ENCODE results near the gene BLVRB. TPM values are rescaled to one million over a fixed set of nuclear protein-coding genes. Genes with fewer than 3 reads are reported as not detected.

The BLVRB gene
- total and polyA plus RNA-seq, 4 donors, result 132 to 1,243 (median 252) TPM

DNA sequence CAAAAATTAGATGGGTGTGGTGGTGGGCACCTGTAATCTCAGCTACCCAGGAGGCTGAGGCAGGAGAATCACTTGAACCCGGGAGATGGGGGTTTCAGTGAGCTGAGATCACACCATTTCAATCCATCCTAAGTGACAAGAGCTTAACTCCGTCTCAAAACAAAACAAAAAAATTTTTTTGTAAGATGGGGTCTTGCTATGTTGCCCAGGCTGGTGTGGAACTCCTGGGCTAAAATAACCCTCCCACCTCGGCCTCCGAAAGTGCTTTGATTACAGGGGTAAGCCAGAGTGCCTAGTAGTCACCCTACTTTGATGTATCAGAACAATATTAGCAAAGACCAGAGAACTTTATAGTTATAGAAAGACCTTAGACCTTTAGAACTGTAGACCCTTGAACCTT is 9.2 kb upstream of the BLVRB start:
- Histone ChIP-seq H3K27ac (ENCODE audit: low read depth in 1 of 2, low read length in 2 of 2) (no peak overlapping the region), H3K9ac (ENCODE audit: low read depth in 1 of 2, low read length in 2 of 2) (no peak overlapping the region)

DNA sequence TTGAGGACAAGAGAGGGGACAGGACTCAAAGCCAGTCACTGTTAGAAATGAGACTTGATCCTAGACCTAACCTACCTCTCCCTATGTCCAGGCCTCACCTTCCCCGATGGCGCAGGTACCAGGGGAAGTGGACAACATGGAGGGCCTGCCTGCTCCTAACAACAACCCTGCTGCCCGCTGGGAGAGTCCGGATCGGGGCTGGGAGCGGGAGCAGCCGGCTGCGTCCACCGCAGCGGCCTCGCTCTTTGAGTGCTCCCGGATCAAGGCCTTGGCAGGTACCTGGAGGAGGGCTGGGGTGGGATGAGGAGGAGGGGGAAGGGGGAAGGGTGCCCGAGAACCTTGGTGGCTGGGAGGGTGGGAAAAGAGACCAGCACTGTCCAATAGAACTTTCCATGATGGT is 7.0 kb upstream of the BLVRB start:
- 95% methylated on average over 13 of the region's 13 CpGs for WGBS
- Histone ChIP-seq H3K9ac (ENCODE audit: low read depth in 1 of 2, low read length in 2 of 2) (no peak overlapping the region), H3K27me3 (ENCODE audit: control insufficient read depth in 4 of 4, insufficient read depth in 4 of 4, low read length in 3 of 4) (no peaks in the 10 kb centered on the region), H3K9me3 (ENCODE audit: control insufficient read depth in 4 of 4, low read length in 3 of 4) (no peaks in the 10 kb centered on the region), H3K4me3 (ENCODE audit: low read depth in 1 of 3, low read length in 3 of 3) (no peak overlapping the region), H3K36me3 (ENCODE audit: control insufficient read depth in 4 of 4, insufficient read depth in 3 of 4, low read depth in 1 of 4, low read length in 3 of 4) (no peaks in the 10 kb centered on the region), H3K4me1 (ENCODE audit: control insufficient read depth in 4 of 4, insufficient read depth in 4 of 4, low read length in 3 of 4) (no peaks in the 10 kb centered on the region), H3K27ac (ENCODE audit: low read depth in 1 of 2, low read length in 2 of 2) (no peak overlapping the region)
- no peak for DNase-seq (ENCODE audit: low spot score)
- TF ChIP-seq FOXA1 (IDR thresholded peaks at IDR 0.05) (no peak), NR2F2 (IDR thresholded peaks at IDR 0.05) (no peak), HNF4G (IDR thresholded peaks at IDR 0.05) (no peak), YY1 (IDR thresholded peaks at IDR 0.05) (no peak), GABPA (IDR thresholded peaks at IDR 0.05 in 1 of 2, conservative IDR thresholded peaks at IDR 0.05 in 1 of 2) (no peak), EGR1 (IDR thresholded peaks at IDR 0.05; ENCODE audit: low read depth in 2 of 2) (no peak), TAF1 (conservative IDR thresholded peaks at IDR 0.05) (no peak), FOXA2 (IDR thresholded peaks at IDR 0.05) (no peak), RXRA (IDR thresholded peaks at IDR 0.05) (no peak)
- TF ChIP-seq, protein P1, sequence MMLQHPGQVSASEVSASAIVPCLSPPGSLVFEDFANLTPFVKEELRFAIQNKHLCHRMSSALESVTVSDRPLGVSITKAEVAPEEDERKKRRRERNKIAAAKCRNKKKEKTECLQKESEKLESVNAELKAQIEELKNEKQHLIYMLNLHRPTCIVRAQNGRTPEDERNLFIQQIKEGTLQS (IDR thresholded peaks at IDR 0.05), result no peak
- TF ChIP-seq, protein P2, sequence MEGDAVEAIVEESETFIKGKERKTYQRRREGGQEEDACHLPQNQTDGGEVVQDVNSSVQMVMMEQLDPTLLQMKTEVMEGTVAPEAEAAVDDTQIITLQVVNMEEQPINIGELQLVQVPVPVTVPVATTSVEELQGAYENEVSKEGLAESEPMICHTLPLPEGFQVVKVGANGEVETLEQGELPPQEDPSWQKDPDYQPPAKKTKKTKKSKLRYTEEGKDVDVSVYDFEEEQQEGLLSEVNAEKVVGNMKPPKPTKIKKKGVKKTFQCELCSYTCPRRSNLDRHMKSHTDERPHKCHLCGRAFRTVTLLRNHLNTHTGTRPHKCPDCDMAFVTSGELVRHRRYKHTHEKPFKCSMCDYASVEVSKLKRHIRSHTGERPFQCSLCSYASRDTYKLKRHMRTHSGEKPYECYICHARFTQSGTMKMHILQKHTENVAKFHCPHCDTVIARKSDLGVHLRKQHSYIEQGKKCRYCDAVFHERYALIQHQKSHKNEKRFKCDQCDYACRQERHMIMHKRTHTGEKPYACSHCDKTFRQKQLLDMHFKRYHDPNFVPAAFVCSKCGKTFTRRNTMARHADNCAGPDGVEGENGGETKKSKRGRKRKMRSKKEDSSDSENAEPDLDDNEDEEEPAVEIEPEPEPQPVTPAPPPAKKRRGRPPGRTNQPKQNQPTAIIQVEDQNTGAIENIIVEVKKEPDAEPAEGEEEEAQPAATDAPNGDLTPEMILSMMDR (IDR thresholded peaks at IDR 0.05; ENCODE audit: low read depth, low read length, missing input control), result no peak

More for the DNA sequence above, 9.2 kb upstream of the BLVRB start:
- WGBS, result 94% methylated on average over 4 of the region's 4 CpGs
- TF ChIP-seq, protein P1 (IDR thresholded peaks at IDR 0.05), result no peak
- TF ChIP-seq HNF4G (IDR thresholded peaks at IDR 0.05) (no peak), HNF4A (conservative IDR thresholded peaks at IDR 0.05) (no peak), GABPA (IDR thresholded peaks at IDR 0.05 in 1 of 2, conservative IDR thresholded peaks at IDR 0.05 in 1 of 2) (no peak), RAD21 (IDR thresholded peaks at IDR 0.05) (no peak), FOXA2 (IDR thresholded peaks at IDR 0.05) (no peak), NR2F2 (IDR thresholded peaks at IDR 0.05) (no peak), RXRA (IDR thresholded peaks at IDR 0.05) (no peak), JUND (IDR thresholded peaks at IDR 0.05) (no peak), FOXA1 (IDR thresholded peaks at IDR 0.05) (no peak)
- TF ChIP-seq, protein P3, sequence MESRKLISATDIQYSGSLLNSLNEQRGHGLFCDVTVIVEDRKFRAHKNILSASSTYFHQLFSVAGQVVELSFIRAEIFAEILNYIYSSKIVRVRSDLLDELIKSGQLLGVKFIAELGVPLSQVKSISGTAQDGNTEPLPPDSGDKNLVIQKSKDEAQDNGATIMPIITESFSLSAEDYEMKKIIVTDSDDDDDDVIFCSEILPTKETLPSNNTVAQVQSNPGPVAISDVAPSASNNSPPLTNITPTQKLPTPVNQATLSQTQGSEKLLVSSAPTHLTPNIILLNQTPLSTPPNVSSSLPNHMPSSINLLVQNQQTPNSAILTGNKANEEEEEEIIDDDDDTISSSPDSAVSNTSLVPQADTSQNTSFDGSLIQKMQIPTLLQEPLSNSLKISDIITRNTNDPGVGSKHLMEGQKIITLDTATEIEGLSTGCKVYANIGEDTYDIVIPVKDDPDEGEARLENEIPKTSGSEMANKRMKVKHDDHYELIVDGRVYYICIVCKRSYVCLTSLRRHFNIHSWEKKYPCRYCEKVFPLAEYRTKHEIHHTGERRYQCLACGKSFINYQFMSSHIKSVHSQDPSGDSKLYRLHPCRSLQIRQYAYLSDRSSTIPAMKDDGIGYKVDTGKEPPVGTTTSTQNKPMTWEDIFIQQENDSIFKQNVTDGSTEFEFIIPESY (IDR thresholded peaks at IDR 0.05), result no peak
- TF ChIP-seq, protein P2 (IDR thresholded peaks at IDR 0.05; ENCODE audit: low read depth, low read length, missing input control), result no peak
- TF ChIP-seq, protein P4, sequence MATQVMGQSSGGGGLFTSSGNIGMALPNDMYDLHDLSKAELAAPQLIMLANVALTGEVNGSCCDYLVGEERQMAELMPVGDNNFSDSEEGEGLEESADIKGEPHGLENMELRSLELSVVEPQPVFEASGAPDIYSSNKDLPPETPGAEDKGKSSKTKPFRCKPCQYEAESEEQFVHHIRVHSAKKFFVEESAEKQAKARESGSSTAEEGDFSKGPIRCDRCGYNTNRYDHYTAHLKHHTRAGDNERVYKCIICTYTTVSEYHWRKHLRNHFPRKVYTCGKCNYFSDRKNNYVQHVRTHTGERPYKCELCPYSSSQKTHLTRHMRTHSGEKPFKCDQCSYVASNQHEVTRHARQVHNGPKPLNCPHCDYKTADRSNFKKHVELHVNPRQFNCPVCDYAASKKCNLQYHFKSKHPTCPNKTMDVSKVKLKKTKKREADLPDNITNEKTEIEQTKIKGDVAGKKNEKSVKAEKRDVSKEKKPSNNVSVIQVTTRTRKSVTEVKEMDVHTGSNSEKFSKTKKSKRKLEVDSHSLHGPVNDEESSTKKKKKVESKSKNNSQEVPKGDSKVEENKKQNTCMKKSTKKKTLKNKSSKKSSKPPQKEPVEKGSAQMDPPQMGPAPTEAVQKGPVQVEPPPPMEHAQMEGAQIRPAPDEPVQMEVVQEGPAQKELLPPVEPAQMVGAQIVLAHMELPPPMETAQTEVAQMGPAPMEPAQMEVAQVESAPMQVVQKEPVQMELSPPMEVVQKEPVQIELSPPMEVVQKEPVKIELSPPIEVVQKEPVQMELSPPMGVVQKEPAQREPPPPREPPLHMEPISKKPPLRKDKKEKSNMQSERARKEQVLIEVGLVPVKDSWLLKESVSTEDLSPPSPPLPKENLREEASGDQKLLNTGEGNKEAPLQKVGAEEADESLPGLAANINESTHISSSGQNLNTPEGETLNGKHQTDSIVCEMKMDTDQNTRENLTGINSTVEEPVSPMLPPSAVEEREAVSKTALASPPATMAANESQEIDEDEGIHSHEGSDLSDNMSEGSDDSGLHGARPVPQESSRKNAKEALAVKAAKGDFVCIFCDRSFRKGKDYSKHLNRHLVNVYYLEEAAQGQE (IDR thresholded peaks at IDR 0.05), result no peak
- TF ChIP-seq, protein P5, sequence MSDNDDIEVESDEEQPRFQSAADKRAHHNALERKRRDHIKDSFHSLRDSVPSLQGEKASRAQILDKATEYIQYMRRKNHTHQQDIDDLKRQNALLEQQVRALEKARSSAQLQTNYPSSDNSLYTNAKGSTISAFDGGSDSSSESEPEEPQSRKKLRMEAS (IDR thresholded peaks at IDR 0.05), result no peak
- Histone ChIP-seq H3K27me3 (ENCODE audit: control insufficient read depth in 4 of 4, insufficient read depth in 4 of 4, low read length in 3 of 4) (no peaks in the 10 kb centered on the region), H3K36me3 (ENCODE audit: control insufficient read depth in 4 of 4, insufficient read depth in 3 of 4, low read depth in 1 of 4, low read length in 3 of 4) (no peaks in the 10 kb centered on the region), H3K4me1 (ENCODE audit: control insufficient read depth in 4 of 4, insufficient read depth in 4 of 4, low read length in 3 of 4) (no peaks in the 10 kb centered on the region), H3K9me3 (ENCODE audit: control insufficient read depth in 4 of 4, low read length in 3 of 4) (no peaks in the 10 kb centered on the region), H3K4me3 (ENCODE audit: low read depth in 1 of 3, low read length in 3 of 3) (no peak overlapping the region)
- no peak for DNase-seq (ENCODE audit: low spot score)

Data from liver (tissue), 9 donors.